HG02798 (cell line): Measurements from ENCODE around the gene SETBP1.

Source experiments
- ATAC-seq: cut with Tn5 transposase; IDR thresholded peaks from one replicate; pipeline ENCODE4 v1.9.1; 2021; ENCODE audit warnings: mild to moderate bottlenecking; ENCODE audit not compliant: unreplicated experiment, poor library complexity

SETBP1 gene

DNA sequence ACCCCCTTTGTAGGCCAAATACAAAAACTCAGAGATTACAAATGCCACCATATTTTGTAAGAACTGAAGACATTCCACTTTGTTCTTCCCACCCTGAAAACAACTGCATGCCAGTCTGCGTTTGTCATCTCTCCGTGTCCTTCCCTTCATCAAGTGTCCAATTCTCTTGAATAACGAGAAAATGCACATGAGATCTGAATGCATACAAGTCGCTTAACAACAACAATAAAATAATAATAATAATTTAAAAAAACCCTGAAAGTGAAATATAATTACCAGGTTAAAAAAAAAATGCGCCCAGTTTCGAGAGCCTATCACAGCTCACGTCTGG, 2.0 kb upstream of the SETBP1 start:
- no peak for ATAC-seq

DNA sequence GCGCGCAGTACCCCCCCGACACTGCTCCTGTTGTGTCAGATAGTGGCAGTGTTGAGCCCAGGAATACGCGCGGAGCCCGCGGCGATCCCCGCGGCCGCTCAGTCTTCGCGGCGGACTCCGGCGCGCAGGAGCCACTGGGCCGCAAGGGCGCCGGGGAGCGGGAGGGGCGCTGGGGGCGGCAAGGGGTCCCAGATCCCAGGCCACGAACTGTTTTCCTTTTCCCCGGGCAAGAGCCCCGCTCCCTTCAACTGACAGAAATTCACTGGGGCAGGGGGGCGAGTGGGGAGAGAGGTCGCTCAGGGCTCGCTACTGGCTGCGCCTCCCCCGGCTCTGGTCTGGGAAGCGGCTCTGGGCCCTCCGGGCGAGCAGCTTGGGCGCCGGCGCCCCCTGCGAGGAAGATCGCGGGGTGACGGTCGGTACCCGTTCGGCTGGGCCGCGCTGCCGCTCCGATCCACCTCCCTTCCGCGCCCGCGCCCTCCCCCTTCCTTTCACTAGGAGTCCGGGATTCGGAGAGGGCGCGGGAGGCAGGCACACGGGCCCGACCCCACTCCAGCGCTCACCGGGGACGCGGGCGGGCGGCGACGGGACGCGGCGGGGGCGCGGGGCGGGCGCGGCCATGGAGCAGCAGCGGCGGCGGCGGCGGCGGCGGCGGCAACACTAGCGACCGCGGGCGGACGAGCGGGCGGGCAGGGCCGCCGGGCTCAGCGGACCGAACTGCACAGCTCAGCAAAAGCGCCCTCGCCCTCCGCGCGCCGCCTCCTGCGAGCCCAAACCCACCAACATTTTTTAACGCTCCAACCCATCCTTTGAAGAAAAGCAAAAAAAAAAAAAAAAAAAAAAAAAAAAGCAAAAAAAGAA, 1.4 kb upstream of the SETBP1 start:
- peak; percentile 89 for ATAC-seq

DNA sequence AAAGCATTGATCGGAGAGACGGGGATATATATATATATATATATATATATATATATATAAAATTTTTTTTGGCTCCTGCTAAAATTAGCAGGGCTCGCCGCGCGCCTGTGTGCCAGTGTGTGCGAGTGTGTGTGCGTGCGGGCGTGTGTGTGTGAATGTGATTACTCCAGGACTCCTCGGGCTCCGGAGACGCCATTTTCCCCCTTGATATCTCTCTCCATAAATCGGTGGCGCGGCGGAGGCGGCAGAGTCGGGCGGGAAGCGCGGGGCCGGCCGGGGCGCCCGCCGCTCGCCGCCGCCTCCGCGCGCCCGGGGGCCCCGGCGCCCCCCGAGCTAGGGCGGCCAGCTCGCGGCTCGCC, 795 bp upstream of the SETBP1 start:
- peak; percentile 5 for ATAC-seq

DNA sequence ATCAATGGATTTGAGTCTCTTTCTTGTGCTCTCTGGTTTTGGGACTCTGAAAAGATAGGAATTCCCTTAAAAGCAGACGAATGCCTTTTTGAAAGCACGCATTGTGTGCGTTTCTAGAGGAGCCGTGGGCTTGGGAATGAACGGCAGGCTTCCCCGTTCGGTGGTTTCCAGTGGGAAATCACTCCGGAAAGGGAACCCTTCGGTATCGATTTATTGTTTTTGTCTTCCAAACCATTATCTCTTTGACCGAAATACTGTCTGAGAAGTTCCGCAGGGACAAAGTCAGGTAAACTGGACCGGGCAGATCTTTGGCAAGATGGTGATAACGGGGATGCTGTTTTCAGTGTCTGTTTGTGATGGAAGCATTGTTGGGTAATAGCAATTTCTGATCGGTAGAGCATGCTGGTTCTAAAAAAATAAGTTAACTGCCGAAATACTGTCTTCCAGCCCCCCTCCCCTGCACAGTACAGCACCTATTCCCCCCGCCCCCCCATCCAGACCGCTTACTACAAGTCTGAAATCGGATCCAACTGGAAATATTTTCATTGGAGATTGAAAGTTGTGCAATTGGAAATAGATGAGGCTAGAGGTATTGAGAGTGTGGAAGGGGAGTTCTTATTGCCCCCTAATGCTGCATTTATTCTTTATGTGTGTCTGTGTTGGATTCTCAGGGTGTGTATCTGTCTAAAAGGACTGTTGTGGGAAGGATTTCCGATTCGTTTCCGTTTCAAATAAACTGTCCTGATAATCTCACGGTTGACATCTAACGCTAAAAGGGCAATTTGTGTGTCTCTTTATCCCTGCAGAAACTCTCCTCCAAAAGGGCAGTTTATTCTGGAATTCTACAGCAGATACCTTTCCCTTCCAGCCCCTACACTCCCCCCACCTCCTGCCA, 635 bp downstream of the SETBP1 start:
- no peak for ATAC-seq

DNA sequence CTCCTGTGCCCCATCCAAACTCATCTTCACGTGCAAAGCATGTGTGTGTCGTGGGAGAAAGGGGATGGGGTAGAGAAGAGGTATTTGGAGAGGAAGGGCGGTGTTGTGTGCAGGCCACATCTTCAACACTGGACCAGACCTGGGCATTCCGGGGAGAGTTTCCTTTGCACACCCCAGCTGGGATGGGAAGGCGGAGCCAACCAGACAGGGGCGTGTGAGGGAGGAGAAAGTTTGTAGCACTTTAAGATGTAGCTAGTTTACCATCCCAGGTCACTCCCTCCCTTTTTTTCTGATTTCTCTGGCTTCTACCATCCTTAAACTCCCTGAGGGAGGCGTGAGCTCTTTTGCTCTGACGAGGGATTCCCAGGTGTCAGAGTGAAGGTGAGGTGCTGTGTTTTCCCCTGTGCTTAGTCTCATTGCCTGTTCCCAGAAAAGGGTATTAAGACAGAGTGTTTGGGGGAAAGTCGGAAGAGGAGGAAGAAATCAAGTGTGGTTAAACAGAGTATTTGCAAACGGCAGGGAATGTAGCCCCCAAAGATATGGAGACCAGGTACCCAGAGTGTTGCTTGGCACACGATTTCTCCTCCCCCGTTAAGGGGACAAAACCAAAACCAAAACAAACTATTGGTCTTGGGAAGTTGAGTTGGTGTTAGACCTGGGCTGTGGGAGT, 1.6 kb downstream of the SETBP1 start:
- ATAC-seq, result no peak

DNA sequence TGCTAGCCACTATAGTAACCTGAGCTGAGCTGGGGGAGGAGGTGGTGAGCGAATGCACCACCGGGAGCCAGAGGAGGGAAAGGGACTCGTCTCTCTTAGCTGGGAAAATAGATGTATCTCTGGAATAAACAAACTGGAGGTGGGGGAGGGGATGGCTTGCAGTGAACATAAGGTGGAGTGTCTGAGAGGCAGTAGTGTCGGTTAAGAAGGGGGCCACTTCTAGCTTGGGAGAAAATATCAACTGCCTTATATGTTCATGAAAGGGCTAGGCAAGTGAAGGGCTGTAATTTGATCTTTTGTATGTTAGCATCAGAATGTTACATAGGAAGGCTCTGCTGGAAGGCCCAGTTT, 2.2 kb downstream of the SETBP1 start:
- no peak for ATAC-seq

DNA sequence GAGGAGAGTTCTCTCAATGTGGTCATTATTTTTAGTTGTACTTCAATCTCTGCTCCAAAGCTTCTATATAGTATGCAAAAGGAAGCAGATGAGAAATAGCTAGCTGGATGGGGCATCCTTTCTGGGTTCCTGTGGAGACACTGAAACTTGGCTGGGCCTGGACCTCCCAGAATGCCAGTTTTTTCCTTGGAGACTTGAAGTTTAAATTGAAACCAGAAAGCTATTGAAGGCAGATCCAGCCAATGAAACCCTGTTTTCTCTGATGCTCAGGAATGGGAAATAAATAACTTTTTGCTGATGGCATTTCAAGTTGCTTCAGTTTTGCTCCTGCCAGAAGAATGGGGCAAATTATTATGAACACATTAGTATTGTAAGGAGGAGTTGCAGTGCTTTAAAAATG, 2.9 kb downstream of the SETBP1 start:
- ATAC-seq, result no peak

DNA sequence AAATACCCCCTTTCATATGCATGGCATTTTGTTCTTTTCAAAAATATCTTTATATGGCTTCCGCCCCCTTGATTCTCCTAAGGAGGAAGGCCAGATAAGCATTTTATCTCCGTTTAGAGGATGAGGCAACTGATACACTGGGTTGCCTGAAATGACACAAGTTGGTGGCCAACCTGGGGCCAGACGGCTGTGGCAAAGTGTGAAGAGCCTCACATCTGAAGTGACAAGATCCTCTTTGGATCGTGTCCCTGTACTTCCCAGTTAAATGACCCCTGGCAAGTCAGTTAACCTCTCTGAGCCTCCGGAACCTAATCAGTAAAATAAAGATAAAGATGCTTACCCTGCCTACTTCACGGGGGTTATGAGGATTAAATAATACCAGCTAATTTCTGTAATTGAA, 4.6 kb downstream of the SETBP1 start:
- no peak for ATAC-seq

DNA sequence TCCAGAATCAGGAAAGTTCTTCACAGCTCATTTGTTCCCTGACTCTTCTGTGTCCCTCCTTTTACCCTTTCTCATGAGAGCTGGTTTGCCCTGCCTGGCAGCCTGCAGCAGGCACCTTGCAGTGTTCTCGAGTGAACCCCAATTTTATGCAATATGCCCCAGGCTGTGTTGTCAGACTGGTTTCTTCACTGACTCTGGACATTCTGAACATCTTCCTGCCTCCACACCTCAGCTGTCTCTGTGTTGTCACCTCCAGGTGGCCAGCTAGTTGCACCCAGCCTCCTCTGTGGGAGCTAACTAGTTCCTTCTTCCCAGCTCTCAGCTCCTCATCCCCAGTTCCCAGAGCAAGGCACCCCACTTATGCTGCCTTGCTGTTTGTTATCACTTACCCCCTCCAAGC, 5.5 kb downstream of the SETBP1 start:
- no peak for ATAC-seq

DNA sequence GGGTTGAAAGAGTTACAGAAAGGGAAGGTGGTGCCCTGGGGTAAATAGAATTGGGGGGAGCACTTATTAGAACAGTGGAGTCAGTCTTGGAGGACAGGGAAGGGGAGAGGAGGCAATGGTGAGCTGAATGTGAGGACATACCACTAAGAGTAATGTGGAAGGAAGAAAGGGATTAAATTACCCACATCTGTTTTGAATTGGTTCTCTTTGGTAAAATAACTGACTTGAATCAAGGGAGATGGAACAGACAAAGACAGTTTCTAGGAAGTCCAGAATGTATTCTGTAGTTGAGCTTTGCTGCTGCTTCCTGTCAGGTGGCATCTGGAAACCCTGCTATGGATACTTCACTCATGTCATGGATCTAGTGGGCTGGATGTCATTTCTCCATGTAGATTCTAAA, 6.7 kb downstream of the SETBP1 start:
- ATAC-seq, result no peak

DNA sequence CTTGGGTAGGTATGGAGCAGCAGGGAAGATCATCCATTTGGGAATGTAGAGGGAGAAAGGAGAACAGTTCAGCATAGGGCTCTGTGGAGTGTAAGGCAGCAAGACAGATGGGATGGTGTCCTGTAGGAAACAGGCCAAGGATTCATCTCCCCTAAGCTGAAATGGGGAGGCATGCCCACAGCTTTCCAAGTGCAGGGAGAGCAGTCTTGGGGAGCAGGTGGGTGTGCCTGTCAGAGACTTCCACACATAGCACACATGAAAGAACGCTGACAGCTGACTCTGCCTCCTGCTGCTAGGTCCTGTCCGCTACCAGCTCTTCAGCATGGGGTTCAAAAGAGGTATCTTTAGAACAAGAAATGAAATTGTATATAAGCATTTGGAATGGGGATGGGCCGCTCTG, 9.0 kb downstream of the SETBP1 start:
- no peak for ATAC-seq

DNA sequence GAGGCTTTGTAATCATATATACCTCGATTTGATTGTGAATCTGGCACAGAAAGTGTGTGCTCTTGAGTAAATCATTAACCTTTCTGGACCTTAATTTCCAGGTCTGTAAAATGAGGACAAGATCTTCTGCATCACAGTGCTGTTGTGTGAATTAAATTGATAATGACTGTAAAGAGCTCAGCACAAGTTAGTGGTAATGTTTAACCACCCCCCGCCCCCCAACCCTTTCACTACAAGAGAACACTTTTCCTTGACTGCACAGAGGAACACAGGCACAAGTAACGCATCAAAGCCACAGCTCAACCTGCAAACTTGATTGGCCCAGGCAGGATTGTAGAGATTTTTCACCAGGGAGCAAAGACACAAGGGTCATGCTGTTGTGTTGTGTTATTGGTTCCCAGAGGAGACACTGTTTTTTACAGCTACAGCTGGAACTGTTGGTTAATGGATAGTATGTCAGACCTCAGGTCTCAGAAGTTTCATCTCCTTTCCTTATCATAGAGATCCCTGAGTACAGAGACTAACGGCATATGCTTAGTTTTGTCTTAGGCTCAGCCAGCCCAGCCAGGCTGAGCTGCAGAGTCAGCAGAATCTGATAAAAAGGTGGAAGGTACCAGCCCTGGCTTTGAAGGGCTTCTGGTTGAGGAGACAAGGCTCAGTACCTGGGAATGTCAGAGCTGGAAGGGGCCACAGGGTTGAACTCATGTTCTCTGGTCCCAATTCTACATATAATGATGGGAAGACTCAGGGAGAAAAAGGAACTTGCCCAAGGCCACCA, 10.6 kb downstream of the SETBP1 start:
- ATAC-seq, result no peak

DNA sequence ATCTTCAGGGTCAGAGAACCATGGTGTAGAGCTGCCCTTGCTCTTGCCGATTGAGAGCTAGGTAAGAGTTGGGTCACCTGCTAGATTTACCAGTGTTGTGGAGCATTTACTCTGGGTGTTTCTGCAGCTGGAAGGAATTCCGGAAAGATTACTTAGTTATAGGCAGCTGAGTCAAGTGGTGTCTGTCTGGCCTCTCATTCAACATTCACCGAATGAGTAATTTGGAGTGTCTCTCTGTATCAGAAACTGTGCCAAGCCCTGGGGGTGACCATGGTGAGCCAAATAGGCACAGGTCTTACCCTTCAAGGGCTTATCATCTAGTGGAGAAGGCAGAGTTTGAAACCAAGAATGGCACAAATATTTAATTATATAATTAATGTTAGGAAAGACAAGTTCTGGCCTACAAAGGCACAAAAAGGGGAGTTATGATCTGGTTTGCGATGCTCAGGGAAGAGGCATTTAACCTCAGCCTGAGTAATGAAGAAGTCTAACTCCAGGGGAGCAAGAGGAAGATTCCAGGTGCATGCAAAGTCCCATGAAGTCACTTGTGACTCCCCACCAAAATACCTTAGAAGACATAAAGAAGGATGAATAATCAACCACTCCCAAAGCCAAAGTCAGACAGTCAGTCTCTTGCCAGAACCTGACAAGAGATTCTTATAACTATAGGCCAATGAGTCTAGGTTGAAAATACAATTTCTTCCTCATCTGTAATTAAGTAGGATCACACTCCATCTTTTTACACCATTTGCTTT, 12.5 kb downstream of the SETBP1 start:
- no peak for ATAC-seq

DNA sequence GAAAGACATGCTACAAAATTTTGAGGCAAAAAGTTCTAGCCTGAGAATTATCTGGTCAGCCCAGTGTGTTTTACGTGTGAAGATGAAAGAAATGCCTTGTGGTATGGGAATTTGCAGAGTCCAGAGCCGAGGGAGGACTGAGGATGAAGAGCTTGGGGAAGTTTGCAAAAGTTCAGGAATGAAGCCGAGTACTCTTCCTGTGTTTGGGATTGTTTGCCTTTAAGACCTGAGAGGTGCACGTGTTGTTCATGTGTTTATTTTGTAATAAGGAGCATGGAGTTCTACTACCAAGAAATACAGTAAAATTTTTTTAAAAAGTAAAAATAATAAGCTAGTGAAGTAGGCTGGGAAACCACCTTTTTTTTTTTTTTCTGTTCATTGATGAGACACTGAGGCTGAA, 14.8 kb downstream of the SETBP1 start:
- no peak for ATAC-seq

DNA sequence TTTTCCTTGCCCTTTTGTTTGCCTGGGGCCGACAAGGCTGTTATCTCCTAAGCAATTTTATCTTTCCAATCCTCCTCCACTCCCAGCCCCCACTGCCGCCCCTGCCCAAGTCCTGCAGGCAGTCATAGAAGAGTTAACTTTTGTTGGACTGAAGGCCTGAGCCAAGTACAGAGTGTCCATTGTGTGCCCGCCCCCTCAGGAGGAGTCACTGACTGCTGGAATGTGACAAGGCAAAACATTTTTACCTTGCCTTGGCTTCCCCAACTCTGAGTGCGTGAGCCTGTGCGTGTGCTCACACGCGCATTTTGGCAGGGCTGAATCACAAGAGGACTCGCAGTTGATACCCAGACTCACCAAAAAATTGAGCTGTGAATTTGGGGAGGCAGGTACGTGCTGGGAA, 16.2 kb downstream of the SETBP1 start:
- ATAC-seq, result no peak

DNA sequence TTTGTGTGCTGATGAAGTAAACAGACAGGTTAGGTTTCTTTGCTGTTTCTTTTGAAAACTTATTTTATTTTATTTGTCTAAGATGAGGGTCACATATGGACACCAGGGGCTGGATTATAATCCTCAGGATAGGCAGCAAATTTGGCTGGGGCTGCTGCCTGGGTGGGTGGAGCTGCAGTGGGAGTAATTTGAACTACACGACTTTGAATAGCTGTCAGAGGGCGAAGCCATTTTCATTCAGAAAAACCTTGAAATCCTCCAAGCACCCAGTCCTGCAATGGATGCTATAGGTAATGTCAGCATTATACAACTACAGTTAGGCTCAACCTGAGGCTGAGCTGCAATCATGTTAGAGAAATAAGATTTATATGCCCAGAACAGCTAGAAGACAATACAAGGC, 16.6 kb downstream of the SETBP1 start:
- ATAC-seq, result no peak

DNA sequence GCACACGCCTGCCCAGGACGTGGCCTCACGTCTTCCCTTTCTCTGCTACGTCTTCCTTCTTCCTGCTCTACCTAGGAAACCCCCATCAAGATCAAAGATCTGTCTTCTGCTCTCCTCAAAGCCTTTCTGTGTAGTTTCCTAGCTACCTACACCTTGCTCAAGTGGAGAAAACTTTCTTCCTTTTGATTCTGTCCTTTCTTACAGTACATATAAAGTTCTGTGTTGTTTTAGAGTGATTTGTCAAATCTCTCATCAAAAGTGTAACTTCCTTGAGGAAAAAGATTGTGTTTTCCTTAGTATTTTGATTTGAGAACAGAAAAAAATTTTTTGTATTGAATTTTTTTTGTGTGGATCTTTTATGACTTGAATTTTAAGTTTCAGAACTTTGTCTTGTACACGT, 17.8 kb downstream of the SETBP1 start:
- ATAC-seq, result no peak

DNA sequence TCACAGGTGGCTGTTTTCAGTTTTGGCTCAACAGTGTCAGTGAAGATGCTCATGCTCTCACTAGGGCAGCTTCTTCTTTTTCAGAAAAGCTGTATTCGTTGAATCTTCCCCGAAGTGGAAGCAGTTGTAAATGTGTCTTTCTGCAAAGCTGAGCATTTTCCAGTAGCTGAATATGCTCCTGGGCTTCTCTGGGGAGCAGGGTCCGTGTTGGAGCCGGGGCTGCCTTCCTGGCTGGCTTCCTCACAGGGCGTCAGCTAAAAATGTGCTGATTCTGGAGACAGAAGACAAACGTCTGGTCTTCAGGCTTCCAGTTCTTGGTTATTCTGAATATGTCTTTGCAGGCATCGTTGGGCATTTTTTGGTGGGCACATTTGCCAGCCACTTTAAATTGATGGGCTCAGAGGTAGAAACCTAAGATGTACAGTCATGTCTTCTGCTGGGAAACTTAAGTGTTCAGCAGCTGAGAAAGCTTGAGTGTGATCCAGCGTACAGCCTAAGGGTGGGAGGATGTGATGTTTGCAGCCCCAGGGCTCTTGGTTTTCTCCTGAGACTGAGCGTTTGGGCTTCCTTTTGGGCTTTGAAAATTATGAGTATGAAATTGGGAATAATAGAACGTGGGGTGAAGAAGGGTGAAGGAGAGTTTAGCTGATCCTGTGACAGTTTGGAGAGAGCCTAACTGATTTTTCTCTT, 19.0 kb downstream of the SETBP1 start:
- ATAC-seq, result no peak

DNA sequence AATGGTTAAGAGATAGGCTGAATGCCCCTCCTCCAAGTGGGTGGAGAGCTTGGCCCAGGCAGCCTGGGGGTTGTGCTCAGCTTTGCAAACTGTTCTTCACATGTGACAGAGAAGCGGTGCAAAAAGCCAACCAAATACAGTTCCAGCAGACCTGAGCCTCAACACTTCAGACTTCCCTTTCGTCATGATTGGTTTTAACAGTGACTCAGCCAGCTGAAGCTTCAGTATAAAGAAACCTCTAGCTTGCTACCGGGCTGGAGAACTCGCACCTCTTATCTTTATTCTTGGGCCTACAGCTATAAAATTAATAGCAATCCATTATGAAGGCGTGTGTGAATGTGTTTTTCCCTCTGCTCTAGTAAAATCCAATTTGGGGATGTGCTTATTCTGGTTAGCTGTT, 20.0 kb downstream of the SETBP1 start:
- peak; percentile 70 for ATAC-seq
